ENCODE data around the gene NUMB. TPM values are rescaled to one million over a fixed set of nuclear protein-coding genes. Genes with fewer than 3 reads are reported as not detected.

NUMB gene
- total RNA-seq, 1 experiment from 2014 or later = 75.2 TPM

GRCh38 chr14:73250317-73250713 is 208.0 kb downstream of the NUMB start:
- no peak for DNase-seq
- no peaks in the 10 kb centered on the region for H3K4me1 Mint-ChIP-seq (ENCODE audit: low read depth, unreplicated experiment)
- intact Hi-C loops (cut with micrococcal nuclease; ENCODE audit: unreplicated experiment) = no loop called here
- H3K36me3 Mint-ChIP-seq (ENCODE audit: insufficient read depth, unreplicated experiment) = no peaks in the 10 kb centered on the region
- no peaks in the 10 kb centered on the region for H3K27me3 Mint-ChIP-seq (ENCODE audit: unreplicated experiment)
- no peak overlapping the region for H3K4me3 Mint-ChIP-seq (ENCODE audit: low read depth, unreplicated experiment)
- H3K27ac Mint-ChIP-seq (ENCODE audit: unreplicated experiment) = no peak overlapping the region
- no peaks in the 10 kb centered on the region for H3K9me3 Mint-ChIP-seq (ENCODE audit: low read depth, unreplicated experiment)
- CTCF ChIA-PET = no interaction called here
- BruUV-seq (replicated peaks) = no TSS peak
- TF ChIP-seq CTCF (IDR thresholded peaks at IDR 0.05; ENCODE audit: unreplicated experiment) = no peak

GRCh38 chr14:73249564-73250316 is 208.6 kb downstream of the NUMB start:
- intact Hi-C loops (cut with micrococcal nuclease; ENCODE audit: unreplicated experiment) = no loop called here
- BruUV-seq (replicated peaks) = no TSS peak
- no peaks in the 10 kb centered on the region for H3K27me3 Mint-ChIP-seq (ENCODE audit: unreplicated experiment)
- H3K9me3 Mint-ChIP-seq (ENCODE audit: low read depth, unreplicated experiment) = no peaks in the 10 kb centered on the region
- TF ChIP-seq CTCF (IDR thresholded peaks at IDR 0.05; ENCODE audit: unreplicated experiment) = no peak
- no peak for DNase-seq
- H3K4me1 Mint-ChIP-seq (ENCODE audit: low read depth, unreplicated experiment) = no peaks in the 10 kb centered on the region
- CTCF ChIA-PET = no interaction called here
- no peak overlapping the region for H3K4me3 Mint-ChIP-seq (ENCODE audit: low read depth, unreplicated experiment)
- no peaks in the 10 kb centered on the region for H3K36me3 Mint-ChIP-seq (ENCODE audit: insufficient read depth, unreplicated experiment)
- H3K27ac Mint-ChIP-seq (ENCODE audit: unreplicated experiment) = no peak overlapping the region

GRCh38 chr14:73249108-73249507 is 209.2 kb downstream of the NUMB start:
- BruUV-seq (replicated peaks) = no TSS peak
- CTCF ChIA-PET = no interaction called here
- Mint-ChIP-seq H3K27ac (ENCODE audit: unreplicated experiment) (no peak overlapping the region), H3K4me3 (ENCODE audit: low read depth, unreplicated experiment) (no peak overlapping the region), H3K4me1 (ENCODE audit: low read depth, unreplicated experiment) (no peaks in the 10 kb centered on the region), H3K36me3 (ENCODE audit: insufficient read depth, unreplicated experiment) (no peaks in the 10 kb centered on the region), H3K27me3 (ENCODE audit: unreplicated experiment) (no peaks in the 10 kb centered on the region), H3K9me3 (ENCODE audit: low read depth, unreplicated experiment) (no peaks in the 10 kb centered on the region)
- intact Hi-C loops (cut with micrococcal nuclease; ENCODE audit: unreplicated experiment) = no loop called here
- no peak for TF ChIP-seq CTCF (IDR thresholded peaks at IDR 0.05; ENCODE audit: unreplicated experiment)
- no peak for DNase-seq

- no peaks in the 10 kb centered on the region for H3K36me3 Mint-ChIP-seq (ENCODE audit: insufficient read depth, unreplicated experiment)
- no peak overlapping the region for H3K4me3 Mint-ChIP-seq (ENCODE audit: low read depth, unreplicated experiment)
- DNase-seq = no peak
- H3K9me3 Mint-ChIP-seq (ENCODE audit: low read depth, unreplicated experiment) = no peaks in the 10 kb centered on the region
- CTCF ChIA-PET = no interaction called here
- H3K4me1 Mint-ChIP-seq (ENCODE audit: low read depth, unreplicated experiment) = no peaks in the 10 kb centered on the region
- H3K27me3 Mint-ChIP-seq (ENCODE audit: unreplicated experiment) = peaks cover 7% of the 10 kb centered on the region
- BruUV-seq (replicated peaks) = no TSS peak
- intact Hi-C loops (cut with micrococcal nuclease; ENCODE audit: unreplicated experiment) = no loop called here
- no peak overlapping the region for H3K27ac Mint-ChIP-seq (ENCODE audit: unreplicated experiment)
- TF ChIP-seq CTCF (IDR thresholded peaks at IDR 0.05; ENCODE audit: unreplicated experiment) = no peak
These were observed 210.1 kb downstream of the NUMB start for GRCh38 chr14:73248108-73248868.

All from Calu3 (cell line).